AG04449 (cell line): ENCODE measurements around the gene MIR17HG.
A peak's percentile ranks its signal among the peaks of the same experiment; 100 is the strongest.

Source experiments
- CTCF ChIA-PET: fragments of 350-600 bp; formaldehyde crosslinking; extraction: SDS; loops from one replicate; lab custom pipeline; 2021; ENCODE audit warnings: antibody characterized with exemption; lab: Yijun Ruan, JAX
- POLR2A ChIA-PET: fragments of 400-600, 350-600 bp; formaldehyde crosslinking; extraction: SDS; loops from one replicate; lab custom pipeline; 2020; ENCODE audit warnings: antibody characterized with exemption, inconsistent platforms; lab: Yijun Ruan, JAX
- DNase-seq: peaks from one replicate; pipeline ENCODE4 v3.0.0-alpha.2; 2010; ENCODE audit warnings: low read depth, low spot score
- H3K4me3 ChIP-seq: 2 replicates; pipeline ENCODE4 v1.5.1; 2011; ENCODE audit warnings: low read depth, mild to moderate bottlenecking, control low read depth, low read length
- CTCF ChIP-seq: IDR thresholded peaks from one replicate; pipeline ENCODE4 v1.5.1; 2011; ENCODE audit warnings: mild to moderate bottlenecking, moderate library complexity, low read length, control low read depth, inconsistent platforms; ENCODE audit not compliant: insufficient read depth; ENCODE audit errors: missing control alignments

Gene MIR17HG

GRCh38 chr13:91347202-91347995 lies at the start of gene MIR17HG:
MIR17HG (plus strand) TSS chr13:91347687.
- DNase-seq = peak; percentile 5
- peak within 1 kb of the TSS; percentile 73 for H3K4me3 ChIP-seq
- ChIA-PET POLR2A (no interaction called here), CTCF (no interaction called here)
- no peak for TF ChIP-seq CTCF

- no peak for DNase-seq
- CTCF ChIA-PET = no interaction called here
- no peak for TF ChIP-seq CTCF
- no peak overlapping the region for H3K4me3 ChIP-seq
- POLR2A ChIA-PET = no interaction called here
Observed at GRCh38 chr13:91298060-91298459, 49.4 kb upstream of the MIR17HG start.

GRCh38 chr13:91302111-91302510 lies 45.4 kb upstream of the MIR17HG start:
- no peak overlapping the region for H3K4me3 ChIP-seq
- POLR2A ChIA-PET = no interaction called here
- DNase-seq = no peak
- TF ChIP-seq CTCF = no peak
- CTCF ChIA-PET = no interaction called here

GRCh38 chr13:91303031-91303430 lies 44.5 kb upstream of the MIR17HG start:
- CTCF ChIA-PET = no interaction called here
- POLR2A ChIA-PET = no interaction called here
- no peak for DNase-seq
- TF ChIP-seq CTCF = no peak
- no peak overlapping the region for H3K4me3 ChIP-seq

- ChIA-PET POLR2A (no interaction called here), CTCF (no interaction called here)
- no peak for DNase-seq
- H3K4me3 ChIP-seq = no peak overlapping the region
- no peak for TF ChIP-seq CTCF
Observed at GRCh38 chr13:91304741-91305140, 42.7 kb upstream of the MIR17HG start.

GRCh38 chr13:91305652-91306051 lies 41.8 kb upstream of the MIR17HG start:
- DNase-seq = no peak
- H3K4me3 ChIP-seq = no peak overlapping the region
- POLR2A ChIA-PET = no interaction called here
- TF ChIP-seq CTCF = no peak
- CTCF ChIA-PET = no interaction called here
